B cell (primary cell): Measurements from ENCODE around the gene NONO. TPM values are rescaled to one million over a fixed set of nuclear protein-coding genes. Genes with fewer than 3 reads are reported as not detected.

ENCODE experiments used
- ATAC-seq: fragments of 200-7000 bp; cut with Tn5 transposase; one replicate; pipeline ENCODE4 v1.10.0; 2021; ENCODE audit warnings: low read depth, mild to moderate bottlenecking, moderate number of reproducible peaks, moderate library complexity
- CTCF ChIA-PET: fragments of 350-600 bp; sonication (Branson Sonifier 250); formaldehyde crosslinking; loops from one replicate; lab custom pipeline; 2021; ENCODE audit warnings: antibody characterized with exemption, inconsistent platforms; lab: Charles Lee
- POLR2A ChIA-PET: fragments of 350-600 bp; sonication (Branson Sonifier 250); formaldehyde crosslinking; loops from one replicate; lab custom pipeline; 2021; ENCODE audit warnings: antibody characterized with exemption; lab: Charles Lee
- DNase-seq: peaks from one replicate; pipeline ENCODE4 v3.0.0; 2013
- H2AFZ ChIP-seq: 2 replicates; pipeline ENCODE4 v1.6.1; 2012; ENCODE audit warnings: mild to moderate bottlenecking, low read depth, low read length; ENCODE audit not compliant: insufficient read depth, poor library complexity, severe bottlenecking
- H3K27ac ChIP-seq, 2 donors: 1 replicate in 1 of 2; 2 replicates in 1 of 2; pipeline ENCODE4 v1.5.1; 2012 to 2013; ENCODE audit warnings: low read length in 2 of 2, mild to moderate bottlenecking in 2 of 2, moderate library complexity in 1 of 2
- H3K27me3 ChIP-seq, 4 experiments: fragments of 200-600 bp in 1 of 4; sonication (generic) in 1 of 4; replicated peaks in 1 of 4; 1 replicate in 2 of 4; 2 replicates in 2 of 4; pipeline versions ENCODE4 v1.6.1 to v1.7.0; 2013 to 2016; ENCODE audit warnings: low read length in 3 of 4, mild to moderate bottlenecking in 2 of 4, mixed read lengths in 1 of 4, moderate library complexity in 1 of 4; ENCODE audit not compliant: insufficient read depth in 4 of 4, control insufficient read depth in 3 of 4; ENCODE audit errors: control extremely low read depth in 1 of 4
- H3K36me3 ChIP-seq, 2 experiments: replicated peaks in 1 of 2; 1 replicate in 1 of 2; 2 replicates in 1 of 2; pipeline versions ENCODE4 v1.6.1 to v1.7.1; 2013; ENCODE audit warnings: low read length in 1 of 2; ENCODE audit not compliant: insufficient read depth in 2 of 2, control insufficient read depth in 1 of 2; ENCODE audit errors: control extremely low read depth in 1 of 2, extremely low read depth in 1 of 2
- H3K4me1 ChIP-seq, 2 donors: fragments of 200-600 bp in 1 of 2; sonication (generic) in 1 of 2; 1 replicate in 1 of 2; 2 replicates in 1 of 2; pipeline versions ENCODE4 v1.5.1 to v1.6.1; 2013 to 2017; ENCODE audit warnings: low read length in 2 of 2; ENCODE audit not compliant: control insufficient read depth in 2 of 2, insufficient read depth in 2 of 2
- H3K4me2 ChIP-seq: replicated peaks from 2 replicates; pipeline ENCODE3; 2012; ENCODE audit warnings: mild to moderate bottlenecking, low read depth, low read length; ENCODE audit not compliant: poor library complexity, severe bottlenecking
- H3K4me3 ChIP-seq, 5 experiments: fragments of 200-600 bp in 1 of 5; sonication (generic) in 1 of 5; 1 replicate in 3 of 5; 2 replicates in 2 of 5; pipeline versions ENCODE4 v1.5.1 to v1.7.0; 2011 to 2016; ENCODE audit warnings: low read length in 4 of 5, mild to moderate bottlenecking in 4 of 5, low read depth in 2 of 5, control low read depth in 1 of 5, moderate library complexity in 1 of 5; ENCODE audit not compliant: insufficient read depth in 1 of 5; ENCODE audit errors: control extremely low read depth in 1 of 5, extremely low read depth in 1 of 5
- H3K79me2 ChIP-seq: fragments of 200-600 bp; sonication (generic); one replicate; pipeline ENCODE4 v1.6.0; 2016; ENCODE audit warnings: low read length; ENCODE audit not compliant: control insufficient read depth, insufficient read depth
- H3K9ac ChIP-seq: fragments of 200-600 bp; sonication (generic); 2 replicates; pipeline ENCODE4 v1.6.1; 2017; ENCODE audit warnings: mild to moderate bottlenecking, low read length, moderate library complexity
- H3K9me3 ChIP-seq, 3 donors: one replicate each; pipeline versions ENCODE4 v1.6.1 to v1.7.1; 2013; ENCODE audit warnings: low read length in 2 of 3; ENCODE audit not compliant: control insufficient read depth in 2 of 3, insufficient read depth in 1 of 3; ENCODE audit errors: control extremely low read depth in 1 of 3
- H4K20me1 ChIP-seq: 2 replicates; pipeline ENCODE4 v1.6.0; 2012; ENCODE audit warnings: mild to moderate bottlenecking, low read length; ENCODE audit not compliant: insufficient read depth, control insufficient read depth, poor library complexity, severe bottlenecking
- H3K27ac Mint-ChIP-seq: one replicate; pipeline ENCODE4 v1.8.0; 2021; ENCODE audit warnings: mixed read lengths
- H3K27me3 Mint-ChIP-seq: one replicate; pipeline ENCODE4 v1.8.0; 2021; ENCODE audit warnings: mixed read lengths
- H3K4me1 Mint-ChIP-seq: one replicate; pipeline ENCODE4 v1.8.0; 2021; ENCODE audit warnings: mixed read lengths
- H3K4me3 Mint-ChIP-seq: one replicate; pipeline ENCODE4 v1.8.0; 2021; ENCODE audit warnings: mixed read lengths
- H3K9me3 Mint-ChIP-seq: one replicate; pipeline ENCODE4 v1.8.0; 2022; ENCODE audit warnings: mixed read lengths; ENCODE audit not compliant: insufficient read depth
- EZH2 ChIP-seq: IDR thresholded peaks from 2 replicates; pipeline ENCODE4 v1.6.1; 2012; ENCODE audit warnings: borderline replicate concordance, low read depth, mild to moderate bottlenecking, moderate library complexity, low read length; ENCODE audit not compliant: insufficient read depth, poor library complexity, severe bottlenecking
- WGBS: methylation state at CpG from one replicate; pipeline ENCODE4 v1.1.5; 2013; ENCODE audit warnings: missing lambda C conversion rate; ENCODE audit not compliant: insufficient coverage; 5-methylcytosine and 5-hydroxymethylcytosine counted together
- intact Hi-C: fragments of 100-400 bp; cut with micrococcal nuclease; formaldehyde crosslinking; loops from one replicate; pipeline ENCODE4 v1.10.0; 2022
- polyA plus RNA-seq: library from polyadenylated mRNA; depleted of rRNA; stranded (reverse); fragments of >200 nt; gene quantifications from 2 replicates; pipeline ENCODE4 v1.2.3, GENCODE V29; 2012
- total RNA-seq, 2 donors: library from RNA; stranded (reverse); fragments of 120-200 nt in 1 of 2; gene quantifications; 1 replicate in 1 of 2; 2 replicates in 1 of 2; pipeline versions ENCODE4 v1.2.3 to v1.2.4, GENCODE V29; 2013 to 2022
- TF ChIP-seq, protein P1 (sequence below): fragments of 200-600 bp; IDR thresholded peaks from one replicate; pipeline ENCODE4 v1.8.0; 2022; ENCODE audit warnings: antibody characterized with exemption, mild to moderate bottlenecking

Gene NONO
- total and polyA plus RNA-seq, 2 donors (not counting 1 experiment from before 2014, with no cell fraction given) = 112 to 286 TPM

DNA sequence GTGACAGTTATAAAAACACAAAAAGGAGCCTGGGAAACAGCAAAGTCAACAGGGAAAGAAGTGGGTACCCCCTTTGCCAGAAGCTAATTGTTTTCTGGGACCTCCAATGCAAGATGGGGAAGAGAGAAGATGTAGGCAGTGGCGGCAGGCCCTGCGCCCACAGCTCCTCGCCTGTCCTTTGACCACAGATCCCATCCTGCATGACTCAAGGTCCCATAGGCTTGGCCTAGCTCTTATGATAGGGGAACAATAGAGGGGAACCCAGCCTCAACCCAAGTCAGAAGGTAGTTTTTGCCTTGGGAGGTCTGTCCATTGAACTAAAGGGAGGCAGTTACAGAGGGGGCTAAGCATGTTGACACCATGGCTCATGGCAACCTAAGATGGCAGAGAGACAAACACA, 43.7 kb upstream of the NONO start:
- no peak overlapping the region for H3K27ac ChIP-seq
- no peaks in the 10 kb centered on the region for H4K20me1 ChIP-seq
- no CpG with 5 or more reads among the region's 3 CpGs for WGBS
- Mint-ChIP-seq H3K4me1 (no peaks in the 10 kb centered on the region), H3K4me3 (no peak overlapping the region), H3K9me3 (no peaks in the 10 kb centered on the region), H3K27ac (no peak overlapping the region), H3K27me3 (no peaks in the 10 kb centered on the region)
- intact Hi-C loops = no loop called here
- H3K4me1 ChIP-seq = no peaks in the 10 kb centered on the region
- H2AFZ ChIP-seq = no peak overlapping the region
- no peak overlapping the region for H3K4me3 ChIP-seq
- H3K9ac ChIP-seq = no peak overlapping the region
- no peak for ATAC-seq
- H3K36me3 ChIP-seq = peaks cover 3 to 20% of the 10 kb centered on the region in 2 experiments
- H3K9me3 ChIP-seq = no peaks in the 10 kb centered on the region
- H3K27me3 ChIP-seq = no peaks in the 10 kb centered on the region
- H3K79me2 ChIP-seq = no peaks in the 10 kb centered on the region
- no peak for DNase-seq
- TF ChIP-seq EZH2 = no peak
- TF ChIP-seq, protein P1, sequence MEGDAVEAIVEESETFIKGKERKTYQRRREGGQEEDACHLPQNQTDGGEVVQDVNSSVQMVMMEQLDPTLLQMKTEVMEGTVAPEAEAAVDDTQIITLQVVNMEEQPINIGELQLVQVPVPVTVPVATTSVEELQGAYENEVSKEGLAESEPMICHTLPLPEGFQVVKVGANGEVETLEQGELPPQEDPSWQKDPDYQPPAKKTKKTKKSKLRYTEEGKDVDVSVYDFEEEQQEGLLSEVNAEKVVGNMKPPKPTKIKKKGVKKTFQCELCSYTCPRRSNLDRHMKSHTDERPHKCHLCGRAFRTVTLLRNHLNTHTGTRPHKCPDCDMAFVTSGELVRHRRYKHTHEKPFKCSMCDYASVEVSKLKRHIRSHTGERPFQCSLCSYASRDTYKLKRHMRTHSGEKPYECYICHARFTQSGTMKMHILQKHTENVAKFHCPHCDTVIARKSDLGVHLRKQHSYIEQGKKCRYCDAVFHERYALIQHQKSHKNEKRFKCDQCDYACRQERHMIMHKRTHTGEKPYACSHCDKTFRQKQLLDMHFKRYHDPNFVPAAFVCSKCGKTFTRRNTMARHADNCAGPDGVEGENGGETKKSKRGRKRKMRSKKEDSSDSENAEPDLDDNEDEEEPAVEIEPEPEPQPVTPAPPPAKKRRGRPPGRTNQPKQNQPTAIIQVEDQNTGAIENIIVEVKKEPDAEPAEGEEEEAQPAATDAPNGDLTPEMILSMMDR = no peak
- CTCF ChIA-PET = interaction anchor here (0.6 kb wide), 1 partner anchor 20 kb away, joined by 3 read pairs; no protein-coding TSS in a partner anchor
- no peak overlapping the region for H3K4me2 ChIP-seq
- POLR2A ChIA-PET = no interaction called here

GRCh38 chrX:71241301-71241700, 42.1 kb upstream of the NONO start:
- Histone ChIP-seq H4K20me1 (no peaks in the 10 kb centered on the region), H3K9me3 (no peaks in the 10 kb centered on the region), H3K4me2 (no peak overlapping the region), H3K27ac (no peak overlapping the region), H3K36me3 (peaks cover 3 to 30% of the 10 kb centered on the region in 2 experiments), H3K79me2 (no peaks in the 10 kb centered on the region), H3K4me3 (no peak overlapping the region), H3K4me1 (no peaks in the 10 kb centered on the region), H2AFZ (no peak overlapping the region), H3K27me3 (no peaks in the 10 kb centered on the region), H3K9ac (no peak overlapping the region)
- H3K27ac Mint-ChIP-seq = no peak overlapping the region
- no peak for ATAC-seq
- TF ChIP-seq, protein P1 = no peak
- no peak for TF ChIP-seq EZH2
- H3K27me3 Mint-ChIP-seq = no peaks in the 10 kb centered on the region
- CTCF ChIA-PET = no interaction called here
- no peak for DNase-seq
- no peaks in the 10 kb centered on the region for H3K9me3 Mint-ChIP-seq
- H3K4me1 Mint-ChIP-seq = no peaks in the 10 kb centered on the region
- POLR2A ChIA-PET = no interaction called here
- intact Hi-C loops = no loop called here
- no CpG with 5 or more reads among the region's 6 CpGs for WGBS
- H3K4me3 Mint-ChIP-seq = no peak overlapping the region
